HepG2 (cell line): ENCODE measurements around the gene STX5. TPM values are rescaled to one million over a fixed set of nuclear protein-coding genes. Genes with fewer than 3 reads are reported as not detected.

Source experiments
- ATAC-seq: fragments of 200-7000 bp; cut with Tn5 transposase; 3 replicates; pipeline ENCODE4 v1.9.1; 2020; ENCODE audit warnings: mild to moderate bottlenecking, moderate library complexity
- BruUV-seq: library from RNA; stranded (reverse); fragments of 400-500 nt; replicated peaks from 2 replicates; lab custom pipeline; 2021; lab: Mats Ljungman, UMichigan
- CTCF ChIA-PET: fragments of 300-600 bp; formaldehyde crosslinking; extraction: SDS; loops from one replicate; lab custom pipeline; 2021; ENCODE audit warnings: low total read pairs, inconsistent platforms, low intra/inter-chr PET ratio; lab: Yijun Ruan, JAX
- POLR2A ChIA-PET: fragments of 350-600 bp; sonication (Branson Sonifier 250); formaldehyde crosslinking; loops from one replicate; lab custom pipeline; 2020; ENCODE audit warnings: antibody characterized with exemption, inconsistent platforms; lab: Yijun Ruan, JAX
- DNase-seq: peaks from one replicate; pipeline ENCODE4 v3.0.0-alpha.2; 2015; ENCODE audit warnings: low spot score
- FAIRE-seq: peaks from 3 replicates; lab custom pipeline; 2011; peaks lifted over from hg19 to GRCh38; lab: Jason Lieb, UNC
- H2AFZ ChIP-seq: one replicate; pipeline ENCODE4 v1.6.1; 2011; ENCODE audit warnings: low read length, inconsistent platforms
- H3K27ac ChIP-seq: fragments of 300-600 bp; 3 replicates; pipeline ENCODE4 v1.8.0; 2011; ENCODE audit warnings: mixed run types, mild to moderate bottlenecking, mixed read lengths, low read length, inconsistent platforms; ENCODE audit not compliant: insufficient read depth; ENCODE audit errors: extremely low read length
- H3K27me3 ChIP-seq, 2 experiments: fragments of 200-600 bp in 1 of 2; 2 replicates in 1 of 2; 3 replicates in 1 of 2; pipeline versions ENCODE4 v1.6.0 to v1.8.0; 2011; ENCODE audit warnings: low read length in 2 of 2, mild to moderate bottlenecking in 2 of 2, moderate library complexity in 2 of 2, inconsistent platforms in 1 of 2; ENCODE audit not compliant: insufficient read depth in 2 of 2, control insufficient read depth in 1 of 2
- H3K36me3 ChIP-seq, 2 experiments: fragments of 200-600 bp in 1 of 2; replicated peaks in 1 of 2; 2 replicates in 1 of 2; 3 replicates in 1 of 2; pipeline versions ENCODE4 v1.5.1 to v1.8.0; 2011; ENCODE audit warnings: low read length in 2 of 2, inconsistent platforms in 1 of 2; ENCODE audit not compliant: insufficient read depth in 2 of 2, control insufficient read depth in 1 of 2
- H3K4me1 ChIP-seq: 2 replicates; pipeline ENCODE4 v1.5.1; 2012; ENCODE audit warnings: low read length, inconsistent platforms; ENCODE audit not compliant: insufficient read depth
- H3K4me2 ChIP-seq: 2 replicates; pipeline ENCODE4 v1.6.0; 2011; ENCODE audit warnings: low read depth, low read length, inconsistent platforms
- H3K4me3 ChIP-seq, 3 experiments: fragments of 200-600 bp in 1 of 3; sonication (generic), shearing (Covaris generic) in 1 of 3; replicated peaks in 1 of 3; 2 replicates each; pipeline ENCODE4 v1.5.1; 2011 to 2016; ENCODE audit warnings: low read length in 3 of 3, inconsistent platforms in 2 of 3, low read depth in 2 of 3, mild to moderate bottlenecking in 2 of 3, control low read depth in 1 of 3, mixed read lengths in 1 of 3; ENCODE audit not compliant: insufficient read depth in 1 of 3
- H3K79me2 ChIP-seq: one replicate; pipeline ENCODE4 v1.6.1; 2011; ENCODE audit warnings: low read length, inconsistent platforms; ENCODE audit not compliant: insufficient read depth
- H3K9ac ChIP-seq: 2 replicates; pipeline ENCODE4 v1.6.0; 2011; ENCODE audit warnings: mild to moderate bottlenecking, low read depth, low read length, inconsistent platforms; ENCODE audit not compliant: insufficient read depth
- H3K9me3 ChIP-seq: 2 replicates; pipeline ENCODE4 v1.5.1; 2012; ENCODE audit warnings: mild to moderate bottlenecking, low read length
- H4K20me1 ChIP-seq: 2 replicates; pipeline ENCODE4 v1.6.0; 2011; ENCODE audit warnings: inconsistent platforms, mild to moderate bottlenecking, low read length, moderate library complexity; ENCODE audit not compliant: insufficient read depth
- DNMT3B ChIP-seq: conservative IDR thresholded peaks from 2 replicates; pipeline ENCODE4 v1.6.1; 2016; ENCODE audit warnings: missing biosample characterization, control low read depth
- GTF2F1 ChIP-seq: fragments of 150-350 bp; IDR thresholded peaks from 2 replicates; pipeline ENCODE4 v1.6.1; 2014; ENCODE audit warnings: low read length
- IRX3 ChIP-seq: sonication (generic); formaldehyde crosslinking; IDR thresholded peaks from 2 replicates; pipeline ENCODE4 v1.8.1; 2023; ENCODE audit warnings: mild to moderate bottlenecking, low read depth, missing genetic modification reagents, borderline replicate concordance
- KDM5A ChIP-seq: fragments of 200-600 bp; sonication (generic); IDR thresholded peaks from 2 replicates; pipeline ENCODE4 v1.7.0; 2018; ENCODE audit warnings: antibody characterized with exemption, mild to moderate bottlenecking, low read length, borderline replicate concordance
- LRRFIP1 ChIP-seq: sonication (generic); formaldehyde crosslinking; conservative IDR thresholded peaks from 2 replicates; pipeline ENCODE4 v1.4.0; 2020; ENCODE audit warnings: missing genetic modification reagents
- MLX ChIP-seq: IDR thresholded peaks from 2 replicates; pipeline ENCODE4 v1.6.1; 2016
- NCOR1 ChIP-seq: fragments of 200-600 bp; sonication (generic); IDR thresholded peaks from 2 replicates; pipeline ENCODE4 v1.7.0; 2017; ENCODE audit warnings: antibody characterized with exemption, low read length, borderline replicate concordance
- TRIM24 ChIP-seq: sonication (generic); formaldehyde crosslinking; IDR thresholded peaks from 2 replicates; pipeline ENCODE4 v1.8.0; 2022; ENCODE audit warnings: mild to moderate bottlenecking, missing genetic modification reagents
- ZKSCAN5 ChIP-seq: sonication (generic); formaldehyde crosslinking; IDR thresholded peaks from 2 replicates; pipeline ENCODE4 v1.5.1; 2020; ENCODE audit warnings: mild to moderate bottlenecking, missing genetic modification reagents
- ZNF446 ChIP-seq: sonication (generic); formaldehyde crosslinking; IDR thresholded peaks from 2 replicates; pipeline ENCODE4 v1.5.0; 2020; ENCODE audit warnings: mild to moderate bottlenecking, missing genetic modification reagents
- ZNF605 ChIP-seq: sonication (generic); formaldehyde crosslinking; IDR thresholded peaks from 2 replicates; pipeline ENCODE4 v1.8.0; 2022; ENCODE audit warnings: mild to moderate bottlenecking, missing genetic modification reagents
- ZNF629 ChIP-seq: sonication (generic); formaldehyde crosslinking; conservative IDR thresholded peaks from 2 replicates; pipeline ENCODE4 v1.5.0; 2020; ENCODE audit warnings: missing genetic modification reagents
- ZSCAN31 ChIP-seq: sonication (generic); formaldehyde crosslinking; IDR thresholded peaks from 2 replicates; pipeline ENCODE4 v1.5.0; 2020; ENCODE audit warnings: low read depth, mild to moderate bottlenecking, missing genetic modification reagents
- WGBS: methylation state at CpG from one replicate; pipeline ENCODE4 v1.1.6; 2017; ENCODE audit warnings: low lambda C conversion rate; 5-methylcytosine and 5-hydroxymethylcytosine counted together
- in situ Hi-C: cut with HindIII; loops from 2 replicates; pipeline ENCODE4 v1.10.0; 2017; ENCODE audit warnings: low pct_unique_long_range_greater_than_20kb; ENCODE audit not compliant: extremely low pct_ligation_motif_present
- intact Hi-C: fragments of 100-400 bp; cut with micrococcal nuclease; formaldehyde crosslinking; loops from one replicate; pipeline ENCODE4 v1.10.0; 2022; ENCODE audit not compliant: unreplicated experiment
- polyA plus RNA-seq, 8 experiments: library from polyadenylated mRNA; depleted of rRNA in 3 of 8; stranded (reverse) in 7 of 8; unstranded in 1 of 8; fragments of >200 nt; fragmentation: Illumina TruSeq in 4 of 8; extraction: Trizol in 4 of 8; gene quantifications; 2 replicates each; pipeline versions ENCODE4 v1.2.1 to v1.2.3, GENCODE V29; 2011 to 2016; ENCODE audit warnings: low read depth in 4 of 8, missing spikeins in 1 of 8, mixed read lengths in 1 of 8; ENCODE audit not compliant: insufficient read depth in 1 of 8
- total RNA-seq, 5 experiments: library from RNA; depleted of rRNA; stranded (reverse); fragments of >200 nt; fragmentation: Illumina TruSeq; extraction: Trizol; gene quantifications; 2 replicates each; pipeline ENCODE4 v1.2.3, GENCODE V29; 2016; ENCODE audit warnings: low read depth in 1 of 5

The STX5 gene
- total and polyA plus RNA-seq, 2 of the 13 experiments (the other 11 are each of a cell fraction or from before 2014, with no cell fraction given) = 26.9 to 30.0 TPM

- TF ChIP-seq LRRFIP1 (CRISPR knock-in tag) (no peak), DNMT3B (CRISPR knock-in tag) (no peak)
Observed at GRCh38 chr11:62801071-62801470, 30.8 kb downstream of the STX5 start (continued).

GRCh38 chr11:62799486-62799885 lies 32.4 kb downstream of the STX5 start:
- no TSS peak for BruUV-seq
- POLR2A ChIA-PET = interaction anchor here (1.3 kb wide), 1 partner anchor 10 kb away, joined by 3 read pairs; no protein-coding TSS in a partner anchor

More at GRCh38 chr11:62799486-62799885, 32.4 kb downstream of the STX5 start:
- in situ Hi-C loops (no loop called here), intact Hi-C loops (no loop called here)
- Histone ChIP-seq H2AFZ (no peak overlapping the region), H3K36me3 (peaks cover 36 to 72% of the 10 kb centered on the region in 2 experiments), H4K20me1 (no peaks in the 10 kb centered on the region; the same call in 1 of the 2 replicates), H3K79me2 (peaks cover 14% of the 10 kb centered on the region), H3K9me3 (no peaks in the 10 kb centered on the region), H3K4me3 (no peak overlapping the region), H3K27ac (no peak overlapping the region), H3K27me3 (no peaks in the 10 kb centered on the region), H3K4me1 (peaks cover 11% of the 10 kb centered on the region), H3K9ac (no peak overlapping the region), H3K4me2 (no peak overlapping the region)
- DNase-seq (no peak), FAIRE-seq (no peak), ATAC-seq (no peak; the same call in 2 of the 3 replicates)
- CTCF ChIA-PET = no interaction called here
- no peak for TF ChIP-seq NCOR1
- TF ChIP-seq ZNF446 (CRISPR knock-in tag) = no peak
- no peak for TF ChIP-seq KDM5A
- TF ChIP-seq ZSCAN31 (CRISPR knock-in tag) = no peak
- no peak for TF ChIP-seq ZNF605 (CRISPR knock-in tag)
- TF ChIP-seq TRIM24 (CRISPR knock-in tag) = no peak
- TF ChIP-seq IRX3 (CRISPR knock-in tag) = no peak
- no peak for TF ChIP-seq GTF2F1
- no peak for TF ChIP-seq ZNF629 (CRISPR knock-in tag)
- TF ChIP-seq MLX = no peak
- no peak for TF ChIP-seq ZKSCAN5 (CRISPR knock-in tag)
- 97% methylated on average over 9 of the region's 10 CpGs for WGBS
